K562 (cell line): ENCODE results near the gene MAST3. TPM values are rescaled to one million over a fixed set of nuclear protein-coding genes. Genes with fewer than 3 reads are reported as not detected.

ENCODE experiments used
- ATAC-seq: fragments of 200-7000 bp; cut with Tn5 transposase; 3 replicates; pipeline ENCODE4 v1.9.1; 2020; ENCODE audit warnings: moderate library complexity
- BruUV-seq: library from RNA; stranded (reverse); fragments of 400-500 nt; replicated peaks from 2 replicates; lab custom pipeline; 2021; lab: Mats Ljungman, UMichigan
- CTCF ChIA-PET: fragments of 300-600 bp; formaldehyde crosslinking; extraction: SDS; loops from one replicate; lab custom pipeline; 2021; ENCODE audit warnings: low intra/inter-chr PET ratio; lab: Yijun Ruan, JAX
- POLR2A ChIA-PET: fragments of 300-600, 350-650 bp; sonication (Branson Sonifier 250); formaldehyde crosslinking; extraction: SDS; loops from one replicate; lab custom pipeline; 2021; ENCODE audit warnings: antibody characterized with exemption, inconsistent platforms; lab: Yijun Ruan, JAX
- DNase-seq, 4 experiments: peaks; one replicate each; pipeline versions ENCODE4 v3.0.0 to v3.0.0-alpha.2; 2011 to 2018; ENCODE audit warnings: low spot score in 3 of 4, mixed read lengths in 3 of 4; ENCODE audit errors: extremely low read depth in 1 of 4
- FAIRE-seq: peaks from 2 replicates; lab custom pipeline; 2011; peaks lifted over from hg19 to GRCh38; lab: Jason Lieb, UNC
- H2AFZ ChIP-seq: 2 replicates; pipeline ENCODE4 v1.6.0; 2011; ENCODE audit warnings: low read depth, low read length, control low read depth, inconsistent platforms
- H3K27ac ChIP-seq: fragments of 200-600 bp; 3 replicates; pipeline ENCODE4 v1.8.0; 2011; ENCODE audit warnings: low read depth, mild to moderate bottlenecking, control low read depth, inconsistent platforms, low read length, moderate library complexity, mixed read lengths; ENCODE audit errors: extremely low read depth
- H3K27me3 ChIP-seq, 2 experiments: fragments of 300-600 bp in 1 of 2; 2 replicates in 1 of 2; 3 replicates in 1 of 2; pipeline versions ENCODE4 v1.6.0 to v1.8.0; 2011; ENCODE audit warnings: inconsistent platforms in 2 of 2, low read length in 2 of 2, mild to moderate bottlenecking in 1 of 2, mixed read lengths in 1 of 2, moderate library complexity in 1 of 2; ENCODE audit not compliant: control insufficient read depth in 2 of 2, insufficient read depth in 2 of 2
- H3K36me3 ChIP-seq: fragments of 300-600 bp; 3 replicates; pipeline ENCODE4 v1.8.0; 2011; ENCODE audit warnings: mild to moderate bottlenecking, low read length, inconsistent platforms; ENCODE audit not compliant: control insufficient read depth, insufficient read depth
- H3K4me1 ChIP-seq, 2 experiments: fragments of 200-600 bp in 1 of 2; replicated peaks in 1 of 2; 2 replicates in 1 of 2; 3 replicates in 1 of 2; pipeline versions ENCODE4 v1.5.1 to v1.8.0; 2011; ENCODE audit warnings: inconsistent platforms in 2 of 2, low read length in 2 of 2, mild to moderate bottlenecking in 1 of 2, mixed read lengths in 1 of 2, moderate library complexity in 1 of 2; ENCODE audit not compliant: control insufficient read depth in 2 of 2, insufficient read depth in 2 of 2
- H3K4me2 ChIP-seq: 2 replicates; pipeline ENCODE4 v1.6.1; 2011; ENCODE audit warnings: low read length, control low read depth, inconsistent platforms, mixed read lengths; ENCODE audit not compliant: insufficient read depth
- H3K4me3 ChIP-seq: fragments of 200-600 bp; sonication (generic), shearing (Covaris generic); 2 replicates; pipeline ENCODE4 v1.5.1; 2016; ENCODE audit warnings: control low read depth, inconsistent platforms
- H3K79me2 ChIP-seq: fragments of 200-600 bp; 3 replicates; pipeline ENCODE4 v1.8.0; 2011; ENCODE audit warnings: low read length, inconsistent platforms; ENCODE audit not compliant: control insufficient read depth, insufficient read depth
- H3K9ac ChIP-seq, 2 experiments: 2 replicates each; pipeline versions ENCODE4 v1.6.0 to v1.6.1; 2011; ENCODE audit warnings: low read depth in 2 of 2, low read length in 2 of 2, control low read depth in 1 of 2, inconsistent platforms in 1 of 2, mild to moderate bottlenecking in 1 of 2, mixed read lengths in 1 of 2; ENCODE audit not compliant: insufficient read depth in 1 of 2
- H3K9me1 ChIP-seq: one replicate; pipeline ENCODE4 v1.6.0; 2011; ENCODE audit warnings: inconsistent platforms, mild to moderate bottlenecking, low read length, moderate library complexity; ENCODE audit not compliant: control insufficient read depth, insufficient read depth
- H3K9me3 ChIP-seq: replicated peaks from 2 replicates; pipeline ENCODE4 v1.5.1; 2011; ENCODE audit warnings: low read depth, low read length, inconsistent platforms; ENCODE audit not compliant: control insufficient read depth, insufficient read depth
- H4K20me1 ChIP-seq: replicated peaks from 2 replicates; pipeline ENCODE4 v1.6.1; 2011; ENCODE audit warnings: low read length, inconsistent platforms, mixed read lengths; ENCODE audit not compliant: control insufficient read depth, insufficient read depth
- ADNP ChIP-seq: fragments of 200-800 bp; sonication (Bioruptor generic); IDR thresholded peaks from 2 replicates; pipeline ENCODE4 v1.6.1; 2016; ENCODE audit warnings: missing genetic modification characterization, missing compliant biosample characterization
- BRCA1 ChIP-seq, 2 experiments: fragments of 450-650 bp in 1 of 2; sonication (generic) in 1 of 2; formaldehyde crosslinking in 1 of 2; IDR thresholded peaks; 2 replicates each; pipeline versions ENCODE4 v1.5.0 to v1.6.1; 2017 to 2020; ENCODE audit warnings: mild to moderate bottlenecking in 1 of 2, missing genetic modification reagents in 1 of 2
- CBX8 ChIP-seq: fragments of 200-600 bp; sonication (generic); IDR thresholded peaks from 2 replicates; pipeline ENCODE4 v1.6.1; 2012; ENCODE audit warnings: borderline replicate concordance, mixed run types, low read depth, mild to moderate bottlenecking, moderate library complexity, mixed read lengths, low read length, control low read depth, inconsistent platforms; ENCODE audit not compliant: poor library complexity, severe bottlenecking; ENCODE audit errors: extremely low read depth
- HNRNPL ChIP-seq: fragments of 200-400 bp; formaldehyde crosslinking; IDR thresholded peaks from 2 replicates; pipeline ENCODE4 v1.6.1; 2017; ENCODE audit warnings: low read depth, mild to moderate bottlenecking, low read length
- JUN ChIP-seq, 2 experiments: sonication (generic) in 1 of 2; formaldehyde crosslinking in 1 of 2; IDR thresholded peaks; 2 replicates each; pipeline versions ENCODE4 v1.6.1 to v1.8.0; 2012 to 2022; ENCODE audit warnings: borderline replicate concordance in 2 of 2, mild to moderate bottlenecking in 2 of 2, improper control_type of control experiment in 1 of 2, low read depth in 1 of 2, low read length in 1 of 2, missing genetic modification reagents in 1 of 2
- MXI1 ChIP-seq: IDR thresholded peaks from 2 replicates; pipeline ENCODE4 v1.6.1; 2011; ENCODE audit warnings: low read depth, mild to moderate bottlenecking, improper control_type of control experiment, low read length
- NCOA4 ChIP-seq: fragments of 450-650 bp; IDR thresholded peaks from 2 replicates; pipeline ENCODE4 v1.6.1; 2018; ENCODE audit warnings: mild to moderate bottlenecking; ENCODE audit not compliant: partially characterized antibody
- NFE2 ChIP-seq: IDR thresholded peaks from 2 replicates; pipeline ENCODE4 v1.6.1; 2014; ENCODE audit warnings: antibody characterized with exemption, low read depth
- NR2F6 ChIP-seq: fragments of 450-650 bp; formaldehyde crosslinking; IDR thresholded peaks from 2 replicates; pipeline ENCODE4 v1.4.0; 2020; ENCODE audit warnings: mild to moderate bottlenecking
- PCBP1 ChIP-seq: fragments of 200-400 bp; formaldehyde crosslinking; IDR thresholded peaks from 2 replicates; pipeline ENCODE4 v1.6.1; 2018; ENCODE audit warnings: mild to moderate bottlenecking, low read depth, low read length; ENCODE audit not compliant: poor library complexity, severe bottlenecking
- RBM25 ChIP-seq: fragments of 200-400 bp; formaldehyde crosslinking; IDR thresholded peaks from 2 replicates; pipeline ENCODE4 v1.6.1; 2018; ENCODE audit warnings: low read length, low read depth, moderate library complexity; ENCODE audit not compliant: severe bottlenecking
- TAF7 ChIP-seq: fragments of 450-650 bp; IDR thresholded peaks from 2 replicates; pipeline ENCODE4 v1.6.1; 2016; ENCODE audit warnings: missing genetic modification characterization, missing compliant biosample characterization
- TEAD4 ChIP-seq, 2 experiments: sonication (generic) in 1 of 2; formaldehyde crosslinking in 1 of 2; IDR thresholded peaks; 2 replicates each; pipeline versions ENCODE4 v1.6.1 to v1.8.0; 2012 to 2022; ENCODE audit warnings: borderline replicate concordance in 1 of 2, inconsistent platforms in 1 of 2, low read length in 1 of 2, mild to moderate bottlenecking in 1 of 2, missing genetic modification reagents in 1 of 2
- ZBTB1 ChIP-seq: sonication (generic); formaldehyde crosslinking; IDR thresholded peaks from 2 replicates; pipeline ENCODE4 v1.8.1; 2023; ENCODE audit warnings: missing genetic modification reagents, low read depth, mild to moderate bottlenecking, borderline replicate concordance
- ZNF449 ChIP-seq: fragments of 250-450 bp; sonication (Bioruptor Pico); IDR thresholded peaks from 2 replicates; pipeline ENCODE4 v1.8.0; 2022; ENCODE audit warnings: moderate library complexity, mild to moderate bottlenecking, inconsistent platforms
- ZNF584 ChIP-seq: fragments of 200-800 bp; sonication (Bioruptor generic); IDR thresholded peaks from 2 replicates; pipeline ENCODE4 v1.6.1; 2016; ENCODE audit warnings: low read depth, mild to moderate bottlenecking, missing genetic modification characterization, missing compliant biosample characterization
- WGBS: fragments of 100-300 bp; shearing (Covaris generic); methylation state at CpG from one replicate; pipeline ENCODE4 v1.1.6; 2016; ENCODE audit warnings: low coverage, mixed read lengths; ENCODE audit not compliant: insufficient coverage; ENCODE audit errors: missing lambda C conversion rate; 5-methylcytosine and 5-hydroxymethylcytosine counted together
- in situ Hi-C: fragments of 300-500 bp; cut with MboI; formaldehyde crosslinking; loops from 4 replicates; pipeline ENCODE4 v1.15.0; 2018; ENCODE audit warnings: inconsistent platforms, mixed read lengths
- intact Hi-C: fragments of 100-400 bp; cut with micrococcal nuclease; formaldehyde crosslinking; loops from 2 replicates; pipeline ENCODE4 v1.14.2; 2022
- polyA plus RNA-seq, 8 experiments: library from polyadenylated mRNA; depleted of rRNA in 4 of 8; stranded (reverse) in 5 of 8; unstranded in 3 of 8; fragments of >200 nt; fragmentation: Nextera tagmentation in 2 of 8; fragmentation: Illumina TruSeq in 1 of 8; extraction: Ambion mirVana in 2 of 8; extraction: Trizol in 1 of 8; gene quantifications; 2 replicates each; pipeline versions ENCODE4 v1.2.1 to v1.2.3, GENCODE V29; 2011 to 2014; ENCODE audit warnings: inconsistent platforms in 1 of 8, missing spikeins in 1 of 8
- total RNA-seq, 7 experiments: library from RNA; depleted of rRNA in 6 of 7; stranded (reverse); fragments of >200 nt in 6 of 7; fragmentation: Illumina TruSeq in 2 of 7; extraction: Trizol in 2 of 7; gene quantifications; 2 replicates each; pipeline versions ENCODE4 v1.2.1 to v1.2.3, GENCODE V29; 2011 to 2021; ENCODE audit warnings: low replicate concordance in 1 of 7
- TF ChIP-seq, protein P1 (sequence below), 2 experiments: IDR thresholded peaks; 2 replicates each; pipeline ENCODE4 v1.6.1; 2011; ENCODE audit warnings: borderline replicate concordance in 1 of 2, control low read depth in 1 of 2, low read depth in 1 of 2, low read length in 1 of 2, mild to moderate bottlenecking in 1 of 2, mixed read lengths in 1 of 2, moderate library complexity in 1 of 2; ENCODE audit not compliant: insufficient read depth in 1 of 2, insufficient read length in 1 of 2, poor library complexity in 1 of 2, severe bottlenecking in 1 of 2; ENCODE audit errors: extremely low read depth in 1 of 2

The MAST3 gene
- total and polyA plus RNA-seq, 9 of the 15 experiments (the other 6 are each of a cell fraction or from before 2014, with no cell fraction given): 0.94 to 9.9 (median 2.4) TPM

DNA sequence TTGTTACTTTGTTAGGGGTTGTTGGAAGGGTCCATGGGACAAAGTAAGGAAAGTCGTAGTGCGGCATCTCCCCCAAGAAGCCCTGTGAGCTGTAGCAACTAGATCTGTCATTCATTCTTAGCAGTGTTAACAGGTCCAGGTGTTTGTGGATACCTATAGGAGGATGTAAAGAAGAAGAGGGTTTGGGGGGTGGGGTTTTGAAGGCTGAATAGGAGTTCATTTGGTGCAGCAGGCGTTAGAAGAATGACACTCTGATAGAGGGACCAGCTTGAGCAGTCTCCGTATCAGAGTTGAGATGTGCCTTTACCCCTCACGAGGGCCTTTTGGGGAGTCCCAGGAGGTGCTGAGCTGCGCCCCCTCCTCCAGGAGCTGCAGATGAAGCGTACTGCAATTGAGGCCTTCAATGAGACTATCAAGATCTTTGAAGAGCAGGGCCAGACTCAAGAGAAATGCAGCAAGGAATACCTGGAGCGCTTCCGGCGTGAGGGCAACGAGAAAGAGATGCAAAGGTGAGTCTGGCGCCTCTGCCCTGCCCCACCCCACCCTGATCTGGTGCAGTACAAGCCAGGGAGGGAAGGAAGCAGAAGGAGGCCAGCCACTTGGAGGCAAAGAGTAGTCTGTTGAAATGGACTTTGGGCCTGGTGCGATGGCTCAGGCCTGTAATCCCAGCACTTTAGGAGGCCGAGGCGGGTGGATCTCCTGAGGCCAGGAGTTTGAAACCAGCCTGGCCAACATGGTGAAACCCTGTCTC is 68.4 kb downstream of the MAST3 start:
- CTCF ChIA-PET: no interaction called here
- TF ChIP-seq NR2F6 (CRISPR knock-in tag) (no peak), RBM25 (no peak), ZNF584 (CRISPR knock-in tag) (no peak), ADNP (tag) (no peak), ZBTB1 (CRISPR knock-in tag) (no peak), JUN (IDR thresholded peaks at IDR 0.05; ENCODE audit: borderline replicate concordance, low read depth, low read length) (no peak), JUN (CRISPR knock-in tag; IDR thresholded peaks at IDR 0.05; ENCODE audit: borderline replicate concordance) (no peak), ZNF449 (no peak), NCOA4 (no peak), CBX8 (no peak), HNRNPL (no peak), MXI1 (no peak), TAF7 (tag) (no peak), BRCA1 (IDR thresholded peaks at IDR 0.05) (no peak), BRCA1 (CRISPR knock-in tag; IDR thresholded peaks at IDR 0.05) (no peak), TEAD4 (IDR thresholded peaks at IDR 0.05; ENCODE audit: low read length) (no peak), TEAD4 (CRISPR knock-in tag; IDR thresholded peaks at IDR 0.05; ENCODE audit: borderline replicate concordance) (no peak), PCBP1 (no peak), NFE2 (no peak)
- TF ChIP-seq, protein P1, sequence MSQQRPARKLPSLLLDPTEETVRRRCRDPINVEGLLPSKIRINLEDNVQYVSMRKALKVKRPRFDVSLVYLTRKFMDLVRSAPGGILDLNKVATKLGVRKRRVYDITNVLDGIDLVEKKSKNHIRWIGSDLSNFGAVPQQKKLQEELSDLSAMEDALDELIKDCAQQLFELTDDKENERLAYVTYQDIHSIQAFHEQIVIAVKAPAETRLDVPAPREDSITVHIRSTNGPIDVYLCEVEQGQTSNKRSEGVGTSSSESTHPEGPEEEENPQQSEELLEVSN (IDR thresholded peaks at IDR 0.05; ENCODE audit: borderline replicate concordance in 1 of 2, extremely low read depth in 1 of 2, insufficient read depth in 1 of 2, insufficient read length in 1 of 2, low read depth in 1 of 2, low read length in 1 of 2, poor library complexity in 1 of 2, severe bottlenecking in 1 of 2): no peak

More for the DNA sequence above, 68.4 kb downstream of the MAST3 start:
- Histone ChIP-seq H3K9ac (no peak overlapping the region), H3K9me3 (no peaks in the 10 kb centered on the region), H3K36me3 (peaks cover 75% of the 10 kb centered on the region; the same call in 2 of the 3 replicates), H3K27me3 (no peaks in the 10 kb centered on the region), H4K20me1 (peaks cover 8% of the 10 kb centered on the region; the same call in 1 of the 2 replicates), H3K4me3 (no peak overlapping the region), H3K79me2 (peaks cover 9% of the 10 kb centered on the region; the same call in 2 of the 3 replicates), H3K4me1 (peaks cover 5 to 22% of the 10 kb centered on the region in 2 experiments), H2AFZ (no peak overlapping the region), H3K9me1 (peaks cover 3% of the 10 kb centered on the region), H3K27ac (no peak overlapping the region), H3K4me2 (no peak overlapping the region)
- intact Hi-C loops: loop anchor here (10.0 kb wide), 1 partner anchor 161 kb away; the partner anchor contains the start of gene ARRDC2
- ATAC-seq (no peak), DNase-seq (no peak), FAIRE-seq (no peak)
- WGBS: 92% methylated on average over 12 of the region's 15 CpGs
- POLR2A ChIA-PET: interaction anchor here (0.8 to 1.1 kb wide), 2 partner anchors 11 to 58 kb away, joined by 5 to 6 read pairs; no protein-coding TSS in a partner anchor
- in situ Hi-C loops: loop anchor here (10.0 kb wide), 1 partner anchor 161 kb away; the partner anchor contains the start of gene ARRDC2
- no TSS peak for BruUV-seq
